Anterior cingulate cortex (tissue), 58 donors: ENCODE results near the gene FYB2.

Experiments
- DNase-seq, 58 donors: peaks; one replicate each; lab custom pipeline; 2025; lab: John Stamatoyannopoulos, UW

The FYB2 gene

GRCh38 chr1:56819387-56819899, at the start of gene FYB2:
FYB2 (minus strand) TSS chr1:56819404; CDS start chr1:56819290, 114 bp downstream.
- DNase-seq: no peak

GRCh38 chr1:56868761-56869160, 49.6 kb upstream of the FYB2 start:
- DNase-seq: no peak

GRCh38 chr1:56867491-56867890, 48.3 kb upstream of the FYB2 start:
- DNase-seq: no peak

DNA sequence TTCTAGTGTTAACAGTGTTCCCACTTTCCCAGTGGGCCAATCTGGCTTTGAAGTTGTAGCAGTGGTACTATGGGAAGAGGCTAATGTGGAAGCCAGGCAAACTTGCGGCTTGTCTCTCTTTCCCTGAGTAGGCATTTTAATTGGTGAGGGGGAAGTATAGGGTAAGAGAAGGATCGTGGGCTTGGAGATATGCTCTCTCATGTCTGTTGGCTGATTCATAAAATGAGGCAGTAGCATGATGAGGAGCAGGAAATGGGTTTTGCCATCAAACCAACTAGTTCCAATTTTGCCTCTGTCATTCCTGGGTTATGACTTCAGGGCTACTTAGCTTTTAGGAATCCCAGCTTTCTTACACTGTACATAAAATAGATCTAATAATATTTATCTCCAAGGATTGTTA, 47.5 kb upstream of the FYB2 start:
- no peak for DNase-seq

GRCh38 chr1:56864430-56864829, 45.2 kb upstream of the FYB2 start:
- DNase-seq: no peak

- DNase-seq: no peak
Measured at GRCh38 chr1:56863265-56863992, 44.2 kb upstream of the FYB2 start.

DNA sequence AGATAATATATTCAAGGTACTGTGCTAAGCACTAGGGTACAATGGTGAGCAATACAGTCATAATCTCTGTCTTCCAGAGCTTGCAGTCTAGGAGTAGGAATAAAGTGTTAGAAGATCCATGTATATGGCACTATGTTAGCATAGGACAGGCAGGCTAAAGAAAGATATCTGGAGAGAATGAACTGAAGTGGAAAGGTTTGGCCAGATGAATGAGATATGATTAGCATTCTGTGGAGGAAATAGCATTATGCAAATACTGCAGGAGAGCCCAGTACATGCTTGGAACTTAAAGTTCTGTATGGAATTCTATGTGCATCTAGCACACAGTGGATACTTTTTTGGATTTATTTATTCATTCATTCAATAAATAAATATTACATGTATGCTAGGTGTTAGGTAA, 40.1 kb upstream of the FYB2 start:
- DNase-seq: no peak

GRCh38 chr1:56856186-56856585, 37.0 kb upstream of the FYB2 start:
- DNase-seq: no peak

DNA sequence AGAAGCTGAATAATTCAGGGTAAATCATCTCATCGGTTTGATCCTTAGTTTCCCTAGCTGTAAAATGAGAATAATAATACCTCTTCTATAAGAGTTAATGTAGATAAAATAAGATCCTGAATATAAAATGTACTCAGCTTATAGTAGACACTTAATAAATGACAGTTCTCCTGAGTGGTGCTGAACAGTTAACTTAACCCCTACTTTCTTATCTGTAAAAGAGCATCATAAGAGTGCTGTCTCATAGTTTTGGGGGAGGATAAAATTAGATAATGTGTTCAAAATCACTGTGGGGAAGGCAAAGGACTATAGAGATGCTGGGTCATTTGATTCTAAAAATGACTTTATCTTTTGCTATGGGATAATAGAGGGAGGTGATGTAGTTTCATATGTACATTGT, 36.0 kb upstream of the FYB2 start:
- DNase-seq: no peak

DNA sequence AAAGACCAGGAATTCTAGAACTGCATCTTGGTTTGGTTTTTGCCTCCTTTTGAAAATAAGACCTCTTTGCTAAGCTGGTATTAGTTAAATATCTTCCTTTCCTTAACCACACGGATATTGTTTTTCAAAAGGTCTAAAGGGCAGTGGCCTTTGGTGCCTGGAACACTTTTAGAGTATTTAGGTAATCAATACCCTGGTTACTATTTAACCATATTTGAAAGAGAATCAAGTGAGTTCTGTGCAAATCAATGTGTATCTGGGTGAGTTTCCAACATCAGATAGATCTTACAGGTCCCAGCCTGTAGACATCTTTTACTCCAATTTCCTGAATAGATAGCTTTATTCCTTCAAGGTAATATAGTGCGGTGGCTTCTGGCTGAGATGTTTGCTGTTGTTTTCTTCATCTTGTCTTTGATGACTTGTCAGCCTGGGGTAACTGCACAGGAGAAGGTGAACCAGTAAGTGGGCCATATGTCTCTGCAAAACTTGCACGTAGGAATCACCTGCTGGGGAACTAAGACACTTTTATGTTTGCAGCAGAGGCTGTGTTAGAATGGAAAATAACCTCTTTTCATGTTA, 35.4 kb upstream of the FYB2 start, which contains the start of gene C8A:
TSS of gene C8A (plus strand) at position 277 of the 579 bp plus-strand sequence. CDS start at position 382, 105 bp downstream.
- no peak for DNase-seq

- no peak for DNase-seq
Measured at GRCh38 chr1:56852476-56852875, 33.3 kb upstream of the FYB2 start.

- DNase-seq: no peak
Measured at GRCh38 chr1:56850922-56851321, 31.7 kb upstream of the FYB2 start.

DNA sequence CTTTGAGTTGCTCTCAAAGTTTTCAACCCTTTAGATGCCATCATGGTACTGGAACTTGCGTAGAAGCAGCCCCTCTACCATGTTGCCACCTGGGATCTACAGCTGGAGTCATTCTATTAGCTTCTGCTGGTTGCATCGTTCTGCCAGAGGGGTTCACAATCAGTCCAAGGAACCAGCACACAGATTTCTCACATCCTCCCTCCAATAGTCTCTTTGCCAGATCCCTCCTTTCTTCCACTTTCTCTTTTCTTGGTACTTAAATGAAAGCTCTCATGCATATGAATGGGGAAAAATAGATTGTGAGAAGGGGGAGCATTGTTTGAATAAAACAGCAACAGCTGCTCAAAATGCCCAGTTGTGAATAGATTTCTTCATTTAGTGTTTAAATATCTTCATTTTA, 31.2 kb upstream of the FYB2 start:
- no peak for DNase-seq

- no peak for DNase-seq
Measured at GRCh38 chr1:56849750-56850149, 30.5 kb upstream of the FYB2 start.

GRCh38 chr1:56845343-56845742, 26.1 kb upstream of the FYB2 start:
- no peak for DNase-seq

DNA sequence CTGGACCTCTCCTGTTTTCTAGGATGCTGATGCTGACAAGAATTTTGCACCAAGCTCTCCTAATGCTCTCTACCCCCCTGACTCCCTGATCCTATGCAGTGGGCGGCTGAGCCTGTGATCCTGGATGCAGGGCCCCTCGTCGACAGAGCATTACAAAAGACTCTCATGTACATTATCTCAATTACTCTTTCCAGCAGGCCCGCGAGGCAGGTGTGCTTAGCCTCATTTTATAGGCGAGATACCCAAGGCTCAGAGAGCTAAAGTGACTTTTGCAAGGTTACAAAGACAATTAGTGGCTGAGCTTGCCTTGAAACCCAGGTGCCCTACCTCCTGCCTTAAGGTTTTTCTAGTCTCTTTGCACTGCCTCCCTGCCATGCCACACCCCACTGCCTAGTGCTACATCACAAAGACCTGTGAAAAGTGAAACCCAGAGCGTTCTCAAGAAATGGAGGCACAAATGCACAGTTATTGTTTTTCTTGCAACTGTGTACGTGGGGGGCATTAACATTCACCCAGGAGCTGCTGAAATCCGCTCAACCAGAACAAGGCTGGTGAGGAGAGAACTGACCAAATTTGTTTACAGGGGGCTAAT, 25.4 kb upstream of the FYB2 start:
- DNase-seq: no peak

GRCh38 chr1:56843544-56843943, 24.3 kb upstream of the FYB2 start:
- DNase-seq: no peak

DNA sequence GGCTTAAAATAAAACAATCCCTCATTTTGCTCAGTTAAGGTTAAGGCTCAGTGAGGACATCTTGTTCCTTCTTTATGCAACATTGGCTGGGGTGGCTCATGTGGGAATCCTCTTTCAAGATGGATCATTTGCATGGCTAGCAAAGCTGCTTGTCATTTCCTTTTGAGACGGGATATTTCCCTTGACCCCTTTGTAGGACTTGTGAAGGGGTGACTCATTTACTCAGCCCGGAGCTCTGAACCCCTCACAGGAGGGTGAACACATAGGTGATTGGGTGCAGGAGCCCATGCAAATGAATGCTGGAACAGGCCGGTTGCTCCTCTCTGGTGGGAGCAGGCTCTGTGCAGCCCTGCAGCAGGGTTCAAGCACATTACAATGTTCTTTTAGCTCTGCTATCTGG, 19.6 kb upstream of the FYB2 start:
- no peak for DNase-seq

DNA sequence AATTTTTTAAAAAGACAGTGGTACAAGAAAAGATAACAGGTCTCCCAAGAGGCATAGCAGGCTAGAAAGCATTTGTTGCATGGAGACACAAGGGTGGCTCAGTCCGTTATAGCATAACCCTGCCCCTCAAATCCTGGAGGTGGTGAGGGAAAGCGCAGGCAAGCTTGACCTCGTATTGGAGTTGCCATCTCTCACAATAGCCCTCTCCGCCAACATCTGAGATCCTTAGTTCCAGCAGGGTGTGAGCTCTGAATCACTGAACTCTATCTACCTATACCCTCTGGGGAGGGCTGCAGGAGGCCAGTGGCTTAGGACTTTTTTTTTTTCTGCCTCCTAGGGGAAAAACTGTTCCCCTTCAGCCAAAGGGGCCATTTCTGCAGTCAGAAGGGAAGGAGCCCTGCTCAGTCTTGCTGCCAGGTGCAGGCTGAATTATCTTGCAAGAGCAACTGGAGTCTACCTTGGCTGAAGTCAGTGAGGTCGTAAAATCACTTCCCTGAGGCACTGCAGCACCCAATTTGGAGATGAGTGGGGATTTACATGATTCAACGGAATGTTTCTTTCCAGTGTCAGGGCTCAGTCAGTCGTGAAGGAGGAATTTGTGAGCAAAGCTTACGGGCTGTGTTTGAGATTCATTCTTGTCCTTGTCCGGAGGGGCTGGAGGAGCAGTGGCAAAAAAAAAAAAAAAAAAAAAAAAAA, 18.2 kb upstream of the FYB2 start:
- DNase-seq: no peak

GRCh38 chr1:56836359-56836758, 17.2 kb upstream of the FYB2 start:
- no peak for DNase-seq

- no peak for DNase-seq
Measured at GRCh38 chr1:56835657-56836056, 16.5 kb upstream of the FYB2 start.
